Panc1 (cell line): ENCODE results near the gene C9orf72. TPM values are rescaled to one million over a fixed set of nuclear protein-coding genes. Genes with fewer than 3 reads are reported as not detected.

Experiments used
- ATAC-seq: fragments of 200-7000 bp; cut with Tn5 transposase; 2 replicates; pipeline ENCODE4 v1.9.1; 2020; ENCODE audit warnings: mild to moderate bottlenecking, moderate library complexity
- BruUV-seq: library from RNA; stranded (reverse); fragments of 400-500 nt; replicated peaks from 2 replicates; lab custom pipeline; 2021; lab: Mats Ljungman, UMichigan
- CTCF ChIA-PET: fragments of 300-600 bp; sonication (Branson Sonifier 250); formaldehyde crosslinking; loops from one replicate; lab custom pipeline; 2022; ENCODE audit warnings: antibody characterized with exemption; lab: Charles Lee
- POLR2A ChIA-PET: fragments of 300-600 bp; sonication (Branson Sonifier 250); formaldehyde crosslinking; loops from one replicate; lab custom pipeline; 2022; ENCODE audit warnings: antibody characterized with exemption; lab: Charles Lee
- DNase-seq: peaks from one replicate; pipeline ENCODE4 v3.0.0-alpha.2; 2010; ENCODE audit warnings: low read depth, low spot score
- H3K27ac ChIP-seq: 2 replicates; pipeline ENCODE4 v1.5.1; 2011; ENCODE audit warnings: mild to moderate bottlenecking, low read length, inconsistent platforms
- H3K27me3 ChIP-seq: fragments of 200-500 bp; sonication (Bioruptor generic); 2 replicates; pipeline ENCODE4 v1.6.0; 2014; ENCODE audit warnings: low read length, inconsistent platforms; ENCODE audit not compliant: control insufficient read depth, insufficient read depth
- H3K36me3 ChIP-seq: fragments of 200-500 bp; sonication (Bioruptor generic); 2 replicates; pipeline ENCODE4 v1.5.1; 2014; ENCODE audit warnings: inconsistent platforms, mild to moderate bottlenecking, low read length, moderate library complexity; ENCODE audit not compliant: control insufficient read depth, insufficient read depth
- H3K4me1 ChIP-seq: 2 replicates; pipeline ENCODE4 v1.5.1; 2011; ENCODE audit warnings: inconsistent platforms, mild to moderate bottlenecking, low read length, moderate library complexity; ENCODE audit not compliant: control insufficient read depth, insufficient read depth
- H3K4me3 ChIP-seq, 2 experiments: 2 replicates each; pipeline ENCODE4 v1.5.1; 2011 to 2012; ENCODE audit warnings: low read depth in 2 of 2, low read length in 2 of 2, mild to moderate bottlenecking in 2 of 2, inconsistent platforms in 1 of 2, moderate library complexity in 1 of 2
- H3K9me3 ChIP-seq: fragments of 200-500 bp; sonication (Bioruptor generic); 2 replicates; pipeline ENCODE4 v1.5.1; 2014; ENCODE audit warnings: low read depth, mild to moderate bottlenecking, inconsistent platforms, low read length, moderate library complexity; ENCODE audit not compliant: control insufficient read depth, insufficient read depth
- POLR2AphosphoS5 ChIP-seq: IDR thresholded peaks from 2 replicates; pipeline ENCODE4 v1.6.1; 2012; ENCODE audit warnings: mild to moderate bottlenecking, low read depth, low read length, moderate library complexity
- SIN3A ChIP-seq: IDR thresholded peaks from 2 replicates; pipeline ENCODE4 v1.6.1; 2012; ENCODE audit warnings: low read depth, mild to moderate bottlenecking, low read length, moderate library complexity, borderline replicate concordance; ENCODE audit not compliant: insufficient read depth
- TCF7L2 ChIP-seq: IDR thresholded peaks from 2 replicates; pipeline ENCODE4 v1.6.1; 2011; ENCODE audit warnings: mild to moderate bottlenecking, low read depth, low read length, inconsistent platforms
- in situ Hi-C: cut with HindIII; loops from 2 replicates; pipeline ENCODE4 v1.10.0; 2016; ENCODE audit warnings: low sequenced_read_pairs, low pct_unique_long_range_greater_than_20kb
- intact Hi-C: fragments of 100-400 bp; cut with micrococcal nuclease; formaldehyde crosslinking; loops from one replicate; pipeline ENCODE4 v1.10.0; 2022; ENCODE audit not compliant: unreplicated experiment
- total RNA-seq: library from RNA; stranded (reverse); gene quantifications from one replicate; pipeline ENCODE4 v1.2.1, GENCODE V29; 2021; ENCODE audit not compliant: unreplicated experiment
- TF ChIP-seq, protein P1 (sequence below): fragments of 450-650 bp; IDR thresholded peaks from 2 replicates; pipeline ENCODE4 v1.5.1; 2017; ENCODE audit warnings: mild to moderate bottlenecking
- TF ChIP-seq, protein P2 (sequence below), 2 experiments: IDR thresholded peaks; 2 replicates each; pipeline ENCODE4 v1.6.1; 2011 to 2012; ENCODE audit warnings: low read depth in 2 of 2, control low read depth in 1 of 2, low read length in 1 of 2, mild to moderate bottlenecking in 1 of 2, moderate library complexity in 1 of 2; ENCODE audit not compliant: insufficient read depth in 1 of 2

Gene C9orf72
- total RNA-seq, 1 experiment from 2014 or later: 3.6 TPM

DNA sequence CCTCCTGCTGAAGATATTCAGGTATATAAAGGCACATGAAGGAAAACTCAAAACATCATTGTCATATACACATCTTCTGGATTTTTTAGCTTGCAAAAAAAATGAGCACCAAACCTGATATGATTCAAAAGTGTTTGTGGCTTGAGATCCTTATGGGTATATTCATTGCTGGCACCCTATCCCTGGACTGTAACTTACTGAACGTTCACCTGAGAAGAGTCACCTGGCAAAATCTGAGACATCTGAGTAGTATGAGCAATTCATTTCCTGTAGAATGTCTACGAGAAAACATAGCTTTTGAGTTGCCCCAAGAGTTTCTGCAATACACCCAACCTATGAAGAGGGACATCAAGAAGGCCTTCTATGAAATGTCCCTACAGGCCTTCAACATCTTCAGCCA is 49.0 kb downstream of the C9orf72 start, which contains the start of gene IFNK:
IFNK (plus strand) TSS at position 55 of the 400 bp plus-strand sequence; CDS start at position 102, 47 bp downstream.
- H3K36me3 ChIP-seq: no peaks in the 10 kb centered on the region
- ATAC-seq (no peak), DNase-seq (no peak)
- intact Hi-C loops: no loop called here
- ChIA-PET CTCF (no interaction called here), POLR2A (interaction anchor here (0.7 kb wide), 1 partner anchor 19 kb away, joined by 20 read pairs; no protein-coding TSS in a partner anchor)
- no peaks in the 10 kb centered on the region for H3K9me3 ChIP-seq
- no peaks in the 10 kb centered on the region for H3K4me1 ChIP-seq
- TF ChIP-seq, protein P1, sequence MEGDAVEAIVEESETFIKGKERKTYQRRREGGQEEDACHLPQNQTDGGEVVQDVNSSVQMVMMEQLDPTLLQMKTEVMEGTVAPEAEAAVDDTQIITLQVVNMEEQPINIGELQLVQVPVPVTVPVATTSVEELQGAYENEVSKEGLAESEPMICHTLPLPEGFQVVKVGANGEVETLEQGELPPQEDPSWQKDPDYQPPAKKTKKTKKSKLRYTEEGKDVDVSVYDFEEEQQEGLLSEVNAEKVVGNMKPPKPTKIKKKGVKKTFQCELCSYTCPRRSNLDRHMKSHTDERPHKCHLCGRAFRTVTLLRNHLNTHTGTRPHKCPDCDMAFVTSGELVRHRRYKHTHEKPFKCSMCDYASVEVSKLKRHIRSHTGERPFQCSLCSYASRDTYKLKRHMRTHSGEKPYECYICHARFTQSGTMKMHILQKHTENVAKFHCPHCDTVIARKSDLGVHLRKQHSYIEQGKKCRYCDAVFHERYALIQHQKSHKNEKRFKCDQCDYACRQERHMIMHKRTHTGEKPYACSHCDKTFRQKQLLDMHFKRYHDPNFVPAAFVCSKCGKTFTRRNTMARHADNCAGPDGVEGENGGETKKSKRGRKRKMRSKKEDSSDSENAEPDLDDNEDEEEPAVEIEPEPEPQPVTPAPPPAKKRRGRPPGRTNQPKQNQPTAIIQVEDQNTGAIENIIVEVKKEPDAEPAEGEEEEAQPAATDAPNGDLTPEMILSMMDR: no peak
- TF ChIP-seq SIN3A (no peak), TCF7L2 (no peak), POLR2AphosphoS5 (no peak)
- TF ChIP-seq, protein P2, sequence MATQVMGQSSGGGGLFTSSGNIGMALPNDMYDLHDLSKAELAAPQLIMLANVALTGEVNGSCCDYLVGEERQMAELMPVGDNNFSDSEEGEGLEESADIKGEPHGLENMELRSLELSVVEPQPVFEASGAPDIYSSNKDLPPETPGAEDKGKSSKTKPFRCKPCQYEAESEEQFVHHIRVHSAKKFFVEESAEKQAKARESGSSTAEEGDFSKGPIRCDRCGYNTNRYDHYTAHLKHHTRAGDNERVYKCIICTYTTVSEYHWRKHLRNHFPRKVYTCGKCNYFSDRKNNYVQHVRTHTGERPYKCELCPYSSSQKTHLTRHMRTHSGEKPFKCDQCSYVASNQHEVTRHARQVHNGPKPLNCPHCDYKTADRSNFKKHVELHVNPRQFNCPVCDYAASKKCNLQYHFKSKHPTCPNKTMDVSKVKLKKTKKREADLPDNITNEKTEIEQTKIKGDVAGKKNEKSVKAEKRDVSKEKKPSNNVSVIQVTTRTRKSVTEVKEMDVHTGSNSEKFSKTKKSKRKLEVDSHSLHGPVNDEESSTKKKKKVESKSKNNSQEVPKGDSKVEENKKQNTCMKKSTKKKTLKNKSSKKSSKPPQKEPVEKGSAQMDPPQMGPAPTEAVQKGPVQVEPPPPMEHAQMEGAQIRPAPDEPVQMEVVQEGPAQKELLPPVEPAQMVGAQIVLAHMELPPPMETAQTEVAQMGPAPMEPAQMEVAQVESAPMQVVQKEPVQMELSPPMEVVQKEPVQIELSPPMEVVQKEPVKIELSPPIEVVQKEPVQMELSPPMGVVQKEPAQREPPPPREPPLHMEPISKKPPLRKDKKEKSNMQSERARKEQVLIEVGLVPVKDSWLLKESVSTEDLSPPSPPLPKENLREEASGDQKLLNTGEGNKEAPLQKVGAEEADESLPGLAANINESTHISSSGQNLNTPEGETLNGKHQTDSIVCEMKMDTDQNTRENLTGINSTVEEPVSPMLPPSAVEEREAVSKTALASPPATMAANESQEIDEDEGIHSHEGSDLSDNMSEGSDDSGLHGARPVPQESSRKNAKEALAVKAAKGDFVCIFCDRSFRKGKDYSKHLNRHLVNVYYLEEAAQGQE (IDR thresholded peaks at IDR 0.05; ENCODE audit: insufficient read depth in 1 of 2, low read depth in 2 of 2, low read length in 1 of 2): no peak
- H3K27me3 ChIP-seq: no peaks in the 10 kb centered on the region
- no TSS peak for BruUV-seq
- in situ Hi-C loops: no loop called here
- no peak within 1 kb of the TSS for H3K27ac ChIP-seq
- no peak within 1 kb of the TSS for H3K4me3 ChIP-seq

DNA sequence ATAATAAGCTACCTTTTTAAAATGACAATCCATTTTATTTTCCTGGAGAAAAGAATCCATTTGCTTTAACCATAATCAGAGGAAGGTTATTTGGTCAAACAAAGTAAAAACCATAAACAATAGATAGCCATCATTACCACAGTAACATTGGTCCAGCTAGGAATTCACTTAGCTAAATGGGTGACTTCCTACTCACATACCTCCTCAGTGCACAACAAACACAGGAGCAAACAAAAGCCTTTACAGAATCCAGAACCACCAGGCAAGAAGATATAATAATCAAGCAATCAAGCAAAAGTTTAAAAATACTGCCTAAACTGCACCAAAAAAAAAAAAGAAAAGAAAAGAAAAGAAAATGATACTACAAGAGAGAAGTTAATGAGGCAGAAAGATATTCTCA is 50.1 kb downstream of the C9orf72 start:
- Histone ChIP-seq H3K36me3 (no peaks in the 10 kb centered on the region), H3K27ac (no peak overlapping the region), H3K4me1 (no peaks in the 10 kb centered on the region), H3K4me3 (no peak overlapping the region), H3K9me3 (no peaks in the 10 kb centered on the region), H3K27me3 (no peaks in the 10 kb centered on the region)
- ChIA-PET CTCF (no interaction called here), POLR2A (no interaction called here)
- no peak for ATAC-seq
- DNase-seq: no peak
- TF ChIP-seq, protein P1: no peak
- no peak for TF ChIP-seq TCF7L2
- TF ChIP-seq, protein P2 (IDR thresholded peaks at IDR 0.05; ENCODE audit: insufficient read depth in 1 of 2, low read depth in 2 of 2, low read length in 1 of 2): no peak
- no peak for TF ChIP-seq POLR2AphosphoS5
- TF ChIP-seq SIN3A: no peak
- BruUV-seq: no TSS peak
- intact Hi-C loops (no loop called here), in situ Hi-C loops (no loop called here)
